Activated effector memory CD4-positive, alpha-beta T cell treated with Interleukin-2 at 50 U/mL for 16 hours (primary cell): ENCODE data around the gene ARHGEF6.

Experiments
- DNase-seq: peaks from one replicate; pipeline ENCODE4 v3.0.0-alpha.2; 2020

The ARHGEF6 gene

GRCh38 chrX:136691028-136691809, 89.5 kb downstream of the ARHGEF6 start:
- no peak for DNase-seq

GRCh38 chrX:136689436-136689835, 91.3 kb downstream of the ARHGEF6 start:
- DNase-seq = no peak

- DNase-seq = no peak
These were observed 93.3 kb downstream of the ARHGEF6 start for GRCh38 chrX:136687457-136687856.

- no peak for DNase-seq
These were observed 96.6 kb downstream of the ARHGEF6 start for GRCh38 chrX:136684120-136684519.

GRCh38 chrX:136679531-136679930, 101.2 kb downstream of the ARHGEF6 start:
- DNase-seq = no peak

- no peak for DNase-seq
These were observed 106.3 kb downstream of the ARHGEF6 start for GRCh38 chrX:136674270-136674985.

GRCh38 chrX:136671006-136671610, 109.6 kb downstream of the ARHGEF6 start:
- DNase-seq = no peak

GRCh38 chrX:136667446-136668168, 113.1 kb downstream of the ARHGEF6 start:
- no peak for DNase-seq

- DNase-seq = no peak
These were observed 114.6 kb downstream of the ARHGEF6 start for GRCh38 chrX:136666088-136666487.

- DNase-seq = no peak
These were observed 115.4 kb downstream of the ARHGEF6 start for GRCh38 chrX:136665258-136665900.

- DNase-seq = no peak
These were observed 117.8 kb downstream of the ARHGEF6 start for GRCh38 chrX:136662976-136663375.

GRCh38 chrX:136662104-136662503, 118.6 kb downstream of the ARHGEF6 start:
- no peak for DNase-seq

GRCh38 chrX:136660896-136661295, 119.8 kb downstream of the ARHGEF6 start:
- DNase-seq = no peak

GRCh38 chrX:136659174-136659573, 121.6 kb downstream of the ARHGEF6 start:
- no peak for DNase-seq

GRCh38 chrX:136658151-136658550, 122.6 kb downstream of the ARHGEF6 start:
- DNase-seq = no peak

- DNase-seq = no peak
These were observed 124.3 kb downstream of the ARHGEF6 start for GRCh38 chrX:136656361-136656964.

GRCh38 chrX:136652822-136653723, 127.7 kb downstream of the ARHGEF6 start:
- no peak for DNase-seq

GRCh38 chrX:136650811-136651210, 129.9 kb downstream of the ARHGEF6 start:
- no peak for DNase-seq

GRCh38 chrX:136647677-136648360, 132.9 kb downstream of the ARHGEF6 start, which contains the start of gene CD40LG:
Gene CD40LG, plus strand, starts transcription at chrX:136648158. Its CDS starts 91 bp downstream, at chrX:136648249.
- DNase-seq = no peak

GRCh38 chrX:136646602-136647239, 134.0 kb downstream of the ARHGEF6 start:
- no peak for DNase-seq
